Mammary epithelial cell (primary cell): ENCODE data around the gene SERINC2.

ENCODE experiments used
- EZH2 ChIP-seq: IDR thresholded peaks from 2 replicates; pipeline ENCODE4 v1.6.1; 2012; ENCODE audit warnings: low read length, inconsistent platforms, borderline replicate concordance
- TF ChIP-seq, protein P1 (sequence below), 2 donors: IDR thresholded peaks in 1 of 2; conservative IDR thresholded peaks in 1 of 2; 2 replicates each; pipeline ENCODE4 v1.5.1; 2011 to 2012; ENCODE audit warnings: inconsistent platforms in 2 of 2, low read length in 2 of 2, mild to moderate bottlenecking in 2 of 2, control low read depth in 1 of 2, low read depth in 1 of 2; ENCODE audit not compliant: insufficient read depth in 1 of 2; ENCODE audit errors: extremely low read depth in 1 of 2

DNA sequence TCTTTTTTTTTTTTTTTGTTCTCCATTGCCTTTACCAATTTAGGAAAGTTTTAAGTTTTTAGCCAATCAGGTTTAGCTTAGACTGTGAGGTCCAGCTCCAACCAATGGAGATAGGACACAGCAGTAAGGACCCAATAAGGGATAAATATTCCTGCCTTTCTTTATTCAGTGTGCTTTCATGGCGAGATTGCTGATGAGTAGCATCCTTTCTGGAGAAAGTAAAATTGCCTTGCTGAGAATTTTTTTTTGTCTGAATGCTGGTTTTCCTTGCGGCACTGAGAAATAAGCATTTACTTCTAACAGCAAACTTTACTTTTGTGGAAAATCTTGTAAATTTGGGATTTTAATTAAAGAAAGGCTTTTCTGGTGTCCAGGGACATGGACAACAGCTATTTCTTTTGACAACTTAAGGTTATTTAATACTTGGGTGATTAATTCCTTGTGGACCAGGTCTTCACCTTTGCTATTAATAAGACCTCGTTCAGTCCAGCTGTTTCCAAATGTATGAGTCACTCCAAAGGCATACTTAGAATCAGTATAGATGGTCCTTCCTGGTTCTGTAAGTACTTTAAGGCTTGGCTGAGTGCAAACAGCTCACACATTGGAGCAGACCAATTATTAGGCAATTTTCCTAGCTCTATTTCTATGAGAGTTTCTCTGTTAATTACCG lies 54.1 kb downstream of the SERINC2 start:
- TF ChIP-seq, protein P1, sequence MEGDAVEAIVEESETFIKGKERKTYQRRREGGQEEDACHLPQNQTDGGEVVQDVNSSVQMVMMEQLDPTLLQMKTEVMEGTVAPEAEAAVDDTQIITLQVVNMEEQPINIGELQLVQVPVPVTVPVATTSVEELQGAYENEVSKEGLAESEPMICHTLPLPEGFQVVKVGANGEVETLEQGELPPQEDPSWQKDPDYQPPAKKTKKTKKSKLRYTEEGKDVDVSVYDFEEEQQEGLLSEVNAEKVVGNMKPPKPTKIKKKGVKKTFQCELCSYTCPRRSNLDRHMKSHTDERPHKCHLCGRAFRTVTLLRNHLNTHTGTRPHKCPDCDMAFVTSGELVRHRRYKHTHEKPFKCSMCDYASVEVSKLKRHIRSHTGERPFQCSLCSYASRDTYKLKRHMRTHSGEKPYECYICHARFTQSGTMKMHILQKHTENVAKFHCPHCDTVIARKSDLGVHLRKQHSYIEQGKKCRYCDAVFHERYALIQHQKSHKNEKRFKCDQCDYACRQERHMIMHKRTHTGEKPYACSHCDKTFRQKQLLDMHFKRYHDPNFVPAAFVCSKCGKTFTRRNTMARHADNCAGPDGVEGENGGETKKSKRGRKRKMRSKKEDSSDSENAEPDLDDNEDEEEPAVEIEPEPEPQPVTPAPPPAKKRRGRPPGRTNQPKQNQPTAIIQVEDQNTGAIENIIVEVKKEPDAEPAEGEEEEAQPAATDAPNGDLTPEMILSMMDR (conservative IDR thresholded peaks at IDR 0.05 in 1 of 2, IDR thresholded peaks at IDR 0.05 in 1 of 2; ENCODE audit: extremely low read depth in 1 of 2, insufficient read depth in 1 of 2, low read depth in 1 of 2, low read length in 2 of 2) = no peak
- no peak for TF ChIP-seq EZH2
